Cardiac fibroblast (primary cell): ENCODE data around the gene CLCN4.

Source experiments
- DNase-seq, 2 donors: peaks; one replicate each; pipeline versions ENCODE4 v3.0.0 to v3.0.0-alpha.2; 2010; ENCODE audit warnings: low read depth in 2 of 2
- H3K4me3 ChIP-seq, 2 donors: replicated peaks in 1 of 2; 1 replicate in 1 of 2; 2 replicates in 1 of 2; pipeline ENCODE4 v1.5.1; 2011; ENCODE audit warnings: low read depth in 2 of 2, low read length in 2 of 2, mild to moderate bottlenecking in 2 of 2, moderate library complexity in 1 of 2
- CTCF ChIP-seq: IDR thresholded peaks from one replicate; pipeline ENCODE4 v1.5.1; 2011; ENCODE audit warnings: low read depth, mild to moderate bottlenecking, low read length, inconsistent platforms

CLCN4 gene

GRCh38 chrX:10286195-10286594 is 129.4 kb downstream of the CLCN4 start:
- no peak for TF ChIP-seq CTCF
- no peak for DNase-seq
- no peak overlapping the region for H3K4me3 ChIP-seq
